NCI-H1694 (cell line): Measurements from ENCODE around the gene SLC7A5.
"Not testable (repeated sequence)": the region's sequence is repeated elsewhere in the genome, so short reads cannot be mapped to it uniquely, and the experiment has no call there.

Experiments used
- DNase-seq: peaks from one replicate; lab custom pipeline; 2025; lab: John Stamatoyannopoulos, UW

The SLC7A5 gene

GRCh38 chr16:87822108-87822970 lies 47.0 kb downstream of the SLC7A5 start:
- DNase-seq = no peak

GRCh38 chr16:87821376-87822107 lies 47.8 kb downstream of the SLC7A5 start:
- no peak for DNase-seq

GRCh38 chr16:87819983-87820382 lies 49.3 kb downstream of the SLC7A5 start:
- DNase-seq = no peak

- no peak for DNase-seq
Observed at GRCh38 chr16:87819282-87819681, 50.0 kb downstream of the SLC7A5 start.

- DNase-seq = no peak
Observed at GRCh38 chr16:87818533-87819161, 50.7 kb downstream of the SLC7A5 start.

GRCh38 chr16:87817910-87818309 lies 51.4 kb downstream of the SLC7A5 start:
- DNase-seq = no peak

GRCh38 chr16:87817370-87817769 lies 51.9 kb downstream of the SLC7A5 start:
- not testable (repeated sequence) for DNase-seq

GRCh38 chr16:87816507-87817100 lies 52.7 kb downstream of the SLC7A5 start:
- no peak for DNase-seq

GRCh38 chr16:87815567-87815966 lies 53.7 kb downstream of the SLC7A5 start:
- no peak for DNase-seq

GRCh38 chr16:87812200-87812656 lies 57.1 kb downstream of the SLC7A5 start:
- no peak for DNase-seq

GRCh38 chr16:87811454-87811853 lies 57.9 kb downstream of the SLC7A5 start:
- DNase-seq = not testable (repeated sequence)

- DNase-seq = no peak
Observed at GRCh38 chr16:87809150-87809902, 60.0 kb downstream of the SLC7A5 start.

- no peak for DNase-seq
Observed at GRCh38 chr16:87808108-87808507, 61.2 kb downstream of the SLC7A5 start.

GRCh38 chr16:87806641-87807546 lies 62.4 kb downstream of the SLC7A5 start:
- peak; percentile 71 for DNase-seq

GRCh38 chr16:87806261-87806640 lies 63.1 kb downstream of the SLC7A5 start:
- no peak for DNase-seq

GRCh38 chr16:87803385-87803784 lies 65.9 kb downstream of the SLC7A5 start:
- DNase-seq = no peak

- DNase-seq = no peak
Observed at GRCh38 chr16:87802670-87803069, 66.6 kb downstream of the SLC7A5 start.

- no peak for DNase-seq
Observed at GRCh38 chr16:87801679-87802259, 67.5 kb downstream of the SLC7A5 start.

- DNase-seq = no peak
Observed at GRCh38 chr16:87800497-87800896, 68.8 kb downstream of the SLC7A5 start.

- no peak for DNase-seq
Observed at GRCh38 chr16:87795336-87795735, 74.0 kb downstream of the SLC7A5 start.
